Measurements from ENCODE around the gene CTXN3. TPM values are rescaled to one million over a fixed set of nuclear protein-coding genes. Genes with fewer than 3 reads are reported as not detected.

Gene CTXN3
- total RNA-seq, 2 donors from 2014 or later: not detected

DNA sequence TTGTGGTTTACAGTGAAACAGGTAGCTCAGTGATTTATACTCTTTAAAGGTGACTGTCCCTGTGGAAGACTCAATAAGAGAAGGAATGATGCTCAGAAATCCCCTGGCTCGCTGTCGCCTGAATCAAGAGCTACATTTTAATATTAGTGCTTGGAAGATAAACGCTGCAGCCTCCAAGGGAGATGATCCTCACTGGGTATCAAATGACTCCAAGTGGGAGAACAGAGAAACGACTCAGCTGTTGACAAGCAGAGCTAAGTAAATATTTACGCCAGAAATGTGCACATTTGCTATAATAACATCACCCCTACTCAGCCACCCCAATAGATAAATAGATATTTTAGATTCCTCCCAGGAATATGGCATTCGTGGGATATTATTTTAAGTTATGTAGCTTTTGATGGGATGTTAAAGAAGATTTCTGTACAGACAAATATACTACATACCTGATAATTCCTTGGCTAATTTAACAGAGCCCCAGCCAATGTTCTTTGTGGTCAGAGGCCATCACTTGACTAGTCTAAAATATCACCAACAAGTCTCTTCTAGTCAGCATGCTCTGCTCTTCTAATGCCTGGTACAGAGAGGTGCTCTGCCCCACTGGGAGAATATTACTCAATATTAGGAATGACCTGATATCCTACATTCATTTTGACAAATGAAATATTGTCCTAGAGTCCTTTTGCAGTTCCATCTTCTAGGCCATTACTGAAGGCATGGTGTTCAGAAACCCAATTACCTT lies 36.0 kb downstream of the CTXN3 start:
- ATAC-seq (no peak), DNase-seq (no peak)
- intact Hi-C loops (cut with DNase I): no loop called here
- TF ChIP-seq, protein P1, sequence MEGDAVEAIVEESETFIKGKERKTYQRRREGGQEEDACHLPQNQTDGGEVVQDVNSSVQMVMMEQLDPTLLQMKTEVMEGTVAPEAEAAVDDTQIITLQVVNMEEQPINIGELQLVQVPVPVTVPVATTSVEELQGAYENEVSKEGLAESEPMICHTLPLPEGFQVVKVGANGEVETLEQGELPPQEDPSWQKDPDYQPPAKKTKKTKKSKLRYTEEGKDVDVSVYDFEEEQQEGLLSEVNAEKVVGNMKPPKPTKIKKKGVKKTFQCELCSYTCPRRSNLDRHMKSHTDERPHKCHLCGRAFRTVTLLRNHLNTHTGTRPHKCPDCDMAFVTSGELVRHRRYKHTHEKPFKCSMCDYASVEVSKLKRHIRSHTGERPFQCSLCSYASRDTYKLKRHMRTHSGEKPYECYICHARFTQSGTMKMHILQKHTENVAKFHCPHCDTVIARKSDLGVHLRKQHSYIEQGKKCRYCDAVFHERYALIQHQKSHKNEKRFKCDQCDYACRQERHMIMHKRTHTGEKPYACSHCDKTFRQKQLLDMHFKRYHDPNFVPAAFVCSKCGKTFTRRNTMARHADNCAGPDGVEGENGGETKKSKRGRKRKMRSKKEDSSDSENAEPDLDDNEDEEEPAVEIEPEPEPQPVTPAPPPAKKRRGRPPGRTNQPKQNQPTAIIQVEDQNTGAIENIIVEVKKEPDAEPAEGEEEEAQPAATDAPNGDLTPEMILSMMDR (IDR thresholded peaks at IDR 0.05): no peak
- no peak for TF ChIP-seq POLR2A (IDR thresholded peaks at IDR 0.05)
- no peaks in the 10 kb centered on the region for H3K36me3 ChIP-seq (replicated peaks in 1 of 2; ENCODE audit: insufficient read depth in 1 of 2, low read depth in 2 of 2)
- H3K27ac ChIP-seq: no peak overlapping the region
- 74 to 81% methylated on average over 6 of the region's 6 CpGs for WGBS, 2 donors
- H3K4me1 ChIP-seq: no peaks in the 10 kb centered on the region
- H3K27me3 ChIP-seq: no peaks in the 10 kb centered on the region
- no peak overlapping the region for H3K4me3 ChIP-seq
- no peaks in the 10 kb centered on the region for H3K9me3 ChIP-seq

DNA sequence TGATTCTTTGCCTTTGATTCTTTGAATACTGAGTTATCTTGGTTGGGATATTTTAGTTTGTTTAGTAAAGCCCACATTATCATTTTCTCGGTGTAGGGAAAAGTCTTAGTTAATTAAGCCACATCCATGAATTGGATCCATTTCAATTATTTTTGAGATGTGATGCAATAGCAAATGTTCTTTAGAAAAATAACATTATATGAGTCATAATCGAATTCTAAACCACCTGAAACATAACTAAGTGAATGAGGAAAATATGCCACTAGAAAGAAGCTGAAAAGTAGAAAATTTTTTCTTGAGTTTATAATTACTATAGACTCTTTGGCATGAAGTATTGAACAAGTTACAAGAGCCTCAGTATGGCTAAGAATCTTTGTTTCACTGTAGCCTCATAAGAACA lies 36.8 kb downstream of the CTXN3 start:
- intact Hi-C loops (cut with DNase I): no loop called here
- Histone ChIP-seq H3K27me3 (no peaks in the 10 kb centered on the region), H3K27ac (no peak overlapping the region), H3K4me1 (no peaks in the 10 kb centered on the region), H3K36me3 (replicated peaks in 1 of 2; ENCODE audit: insufficient read depth in 1 of 2, low read depth in 2 of 2) (no peaks in the 10 kb centered on the region), H3K4me3 (no peak overlapping the region), H3K9me3 (no peaks in the 10 kb centered on the region)
- 47 to 50% methylated on average over 2 of the region's 2 CpGs for WGBS, 2 donors
- TF ChIP-seq, protein P1 (IDR thresholded peaks at IDR 0.05): no peak
- TF ChIP-seq POLR2A (IDR thresholded peaks at IDR 0.05): no peak
- DNase-seq: no peak
- no peak for ATAC-seq

DNA sequence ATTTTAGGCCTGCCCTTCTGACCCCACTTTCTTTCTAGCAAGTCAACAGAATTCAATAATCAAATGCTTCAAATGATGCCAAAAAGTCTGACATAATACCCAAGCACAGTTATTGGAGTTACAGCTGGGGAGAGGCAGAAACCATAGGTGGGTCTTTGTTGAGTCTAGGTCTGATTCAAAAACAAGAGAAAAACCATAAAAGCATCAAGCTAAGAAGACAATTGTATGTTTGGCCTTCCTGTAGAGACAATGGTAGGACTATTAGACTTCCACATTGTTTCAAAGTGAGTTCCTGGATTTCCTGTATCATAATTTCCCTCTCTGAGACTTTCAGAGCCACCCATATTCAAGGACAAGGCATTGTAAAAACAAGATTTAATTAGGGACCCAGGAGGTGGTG lies 37.5 kb downstream of the CTXN3 start:
- H3K27me3 ChIP-seq: no peaks in the 10 kb centered on the region
- ATAC-seq: no peak
- H3K9me3 ChIP-seq: no peaks in the 10 kb centered on the region
- no peak overlapping the region for H3K4me3 ChIP-seq
- no peaks in the 10 kb centered on the region for H3K4me1 ChIP-seq
- H3K27ac ChIP-seq: no peak overlapping the region
- no peaks in the 10 kb centered on the region for H3K36me3 ChIP-seq (replicated peaks in 1 of 2; ENCODE audit: insufficient read depth in 1 of 2, low read depth in 2 of 2)
- TF ChIP-seq, protein P1 (IDR thresholded peaks at IDR 0.05): no peak
- no peak for TF ChIP-seq POLR2A (IDR thresholded peaks at IDR 0.05)
- DNase-seq: no peak
- intact Hi-C loops (cut with DNase I): no loop called here

DNA sequence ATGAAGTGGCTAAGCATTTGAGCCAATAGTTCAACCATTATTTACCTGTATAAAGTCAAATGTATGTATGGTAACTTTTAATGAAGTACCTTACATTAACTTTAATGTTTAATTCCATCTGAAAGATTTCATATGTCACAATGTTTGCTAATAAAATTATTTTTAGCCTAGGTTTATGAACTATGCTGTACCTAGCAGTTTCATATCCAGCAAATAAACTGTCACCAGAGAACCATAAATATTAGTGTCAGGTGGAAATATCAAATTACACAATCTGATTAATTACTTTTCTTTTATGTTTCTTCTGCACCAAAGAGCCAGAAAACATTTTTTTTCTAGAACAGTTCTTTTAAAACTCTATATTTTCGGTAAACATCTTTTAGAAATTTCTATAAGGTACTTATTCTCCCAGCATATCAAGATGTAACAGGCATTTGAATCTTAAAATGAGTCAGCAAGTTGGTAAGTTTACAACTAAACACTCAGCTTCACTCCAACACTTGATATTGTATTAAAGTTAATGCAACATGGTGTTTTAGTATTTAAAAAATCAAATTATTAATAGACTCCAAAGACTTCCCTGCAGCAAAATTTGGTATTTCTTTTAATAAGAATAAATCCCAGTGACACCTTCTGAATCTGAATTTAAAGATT lies 45.8 kb downstream of the CTXN3 start:
- ATAC-seq (no peak), DNase-seq (no peak)
- intact Hi-C loops (cut with DNase I): no loop called here
- Histone ChIP-seq H3K36me3 (replicated peaks in 1 of 2; ENCODE audit: insufficient read depth in 1 of 2, low read depth in 2 of 2) (no peaks in the 10 kb centered on the region), H3K27me3 (no peaks in the 10 kb centered on the region), H3K4me3 (no peak overlapping the region), H3K4me1 (peaks cover 6% of the 10 kb centered on the region), H3K9me3 (no peaks in the 10 kb centered on the region), H3K27ac (no peak overlapping the region)
- TF ChIP-seq, protein P1 (IDR thresholded peaks at IDR 0.05): no peak
- no peak for TF ChIP-seq POLR2A (IDR thresholded peaks at IDR 0.05)
- 81 to 84% methylated on average over 1 of the region's 1 CpG for WGBS, 2 donors

- no peak for ATAC-seq
- DNase-seq: no peak
- no peaks in the 10 kb centered on the region for H3K36me3 ChIP-seq (replicated peaks in 1 of 2; ENCODE audit: insufficient read depth in 1 of 2, low read depth in 2 of 2)
- no peaks in the 10 kb centered on the region for H3K9me3 ChIP-seq
- no peaks in the 10 kb centered on the region for H3K27me3 ChIP-seq
- TF ChIP-seq POLR2A (IDR thresholded peaks at IDR 0.05): no peak
- TF ChIP-seq, protein P1 (IDR thresholded peaks at IDR 0.05): no peak
- no peak overlapping the region for H3K4me3 ChIP-seq
- H3K4me1 ChIP-seq: peaks cover 6% of the 10 kb centered on the region
- H3K27ac ChIP-seq: no peak overlapping the region
- intact Hi-C loops (cut with DNase I): no loop called here
These were observed 46.5 kb downstream of the CTXN3 start for GRCh38 chr5:127695346-127695745.
